Heart right ventricle (tissue), 16 donors: ENCODE data around the gene GSX2. TPM values are rescaled to one million over a fixed set of nuclear protein-coding genes. Genes with fewer than 3 reads are reported as not detected.

ENCODE experiments used
- ATAC-seq, 8 donors: fragments of 200-7000 bp; cut with Tn5 transposase; one replicate each; pipeline ENCODE4 v1.9.1; 2020; ENCODE audit warnings: mild to moderate bottlenecking in 8 of 8, moderate library complexity in 8 of 8, moderate number of reproducible peaks in 1 of 8
- DNase-seq, 2 donors: peaks; one replicate each; pipeline ENCODE4 v3.0.0-alpha.2; 2020
- H3K27ac ChIP-seq, 10 donors: fragments of 200-600 bp; sonication (generic) in 2 of 10; one replicate each; pipeline versions ENCODE4 v1.5.0 to v1.8.0; 2020 to 2022; ENCODE audit warnings: mild to moderate bottlenecking in 3 of 10
- H3K27me3 ChIP-seq, 7 donors: fragments of 200-600 bp; one replicate each; pipeline ENCODE4 v1.8.0; 2021 to 2022; ENCODE audit warnings: mild to moderate bottlenecking in 2 of 7
- H3K36me3 ChIP-seq, 9 donors: fragments of 200-600 bp; sonication (generic) in 1 of 9; one replicate each; pipeline versions ENCODE4 v1.5.0 to v1.8.0; 2020 to 2022; ENCODE audit warnings: mild to moderate bottlenecking in 2 of 9
- H3K4me1 ChIP-seq, 9 donors: fragments of 200-600 bp; sonication (generic) in 1 of 9; one replicate each; pipeline versions ENCODE4 v1.5.0 to v1.8.0; 2020 to 2022; ENCODE audit warnings: mild to moderate bottlenecking in 4 of 9
- H3K4me3 ChIP-seq, 10 donors: fragments of 200-600 bp; sonication (generic) in 2 of 10; one replicate each; pipeline versions ENCODE4 v1.5.0 to v1.8.0; 2020 to 2022; ENCODE audit warnings: mild to moderate bottlenecking in 7 of 10, moderate library complexity in 2 of 10
- H3K9me3 ChIP-seq, 11 donors: fragments of 200-600 bp in 10 of 11; sonication (generic) in 2 of 11; one replicate each; pipeline versions ENCODE4 v1.5.0 to v1.8.0; 2013 to 2022; ENCODE audit warnings: mild to moderate bottlenecking in 2 of 11, control low read depth in 1 of 11, moderate library complexity in 1 of 11
- CTCF ChIP-seq, 9 donors: fragments of 200-600 bp; sonication (generic) in 2 of 9; IDR thresholded peaks; one replicate each; pipeline versions ENCODE4 v1.5.0 to v1.8.0; 2021 to 2022; ENCODE audit warnings: antibody characterized with exemption in 9 of 9, mild to moderate bottlenecking in 5 of 9, moderate library complexity in 1 of 9
- WGBS, 2 donors: extraction: QIAGEN DNeasy Blood & Tissue Kit; methylation state at CpG; one replicate each; pipeline ENCODE4 v1.1.7; 2013; ENCODE audit warnings: inconsistent platforms in 1 of 2; 5-methylcytosine and 5-hydroxymethylcytosine counted together
- intact Hi-C, 10 donors: fragments of 100-400 bp; cut with DNase I; formaldehyde crosslinking; loops; one replicate each; pipeline versions ENCODE4 v1.11.1 to v1.14.2; 2022
- polyA plus RNA-seq, 2 donors: library from polyadenylated mRNA; stranded (reverse); fragments of 200-250 nt; gene quantifications; one replicate each; pipeline ENCODE4 v1.2.3, GENCODE V29; 2013
- total RNA-seq, 10 donors: library from RNA; stranded (reverse); fragmentation: NEBNext Ultra II Directional in 3 of 10; extraction: Animal tissue kit (Norgen Biotek cat#: 25700) in 3 of 10; gene quantifications; one replicate each; pipeline versions ENCODE4 v1.2.1 to v1.2.4, GENCODE V29; 2021 to 2023
- donor health status: Arrhythmogenic right ventricular cardiomyopathy.
- donor health status: ischemic (EF 13 %, LVEDD 7.1; RV severe dilation, severe dysfunction).
- donor health status: healthy with polysubstance abuse.
- donor health status: DM: no; HTN: yes; CAD: no.
- donor health status: DM: no; HTN: no; CAD: no.
- donor health status: ischemic (EF 25% LVEDD 6.9; RV normal size, moderate dysfunction).
- donor health status: ischemic (EF 25% LVEDD 5.7; RV mildly dilated, moderate dysfunction).
- donor health status: healthy.
- donor health status: DM: yes; HTN: yes; CAD: no.
- donor health status: Ischemic cardiomyopathy.
- donor health status: ischemic (EF 35%, LVEDD 5.7; RV mildly dilated, moderate dysfunction).
- donor health status: nonischemic (EF 11% LVEDD 7.7; RV severe dilation, severe dysfunction).
- donor health status: DM: yes; HTN: yes; CAD: no.
- donor health status: PGD.
- donor health status: ischemic (EF 29% LVEDD 5.4; RV normal size, mild dysfunction).
- donor health status: nonischemic (EF 23%, LVEDD 6.1; RV moderate dilation, normal function).

The GSX2 gene
- total and polyA plus RNA-seq, 12 donors = not detected

GRCh38 chr4:54098375-54098774 lies 1.6 kb upstream of the GSX2 start:
- no peak for DNase-seq
- ATAC-seq = no peak
- no peaks in the 10 kb centered on the region for H3K36me3 ChIP-seq
- peaks cover 37 to 100% (median 100%) of the 10 kb centered on the region in 7 donors for H3K27me3 ChIP-seq
- 26 to 29% methylated on average over 5 of the region's 5 CpGs for WGBS, 2 donors
- TF ChIP-seq CTCF (IDR thresholded peaks at IDR 0.05) = no peak
- no peaks in the 10 kb centered on the region for H3K9me3 ChIP-seq
- H3K4me3 ChIP-seq = no peak overlapping the region
- intact Hi-C loops = loop anchor here in 1 of 10 donors (10.0 kb wide), 1 partner anchor 116 kb away; no protein-coding TSS in a partner anchor
- H3K4me1 ChIP-seq = peaks cover 8 to 39% (median 21%) of the 10 kb centered on the region in 9 donors
- H3K27ac ChIP-seq = no peak overlapping the region

GRCh38 chr4:54099287-54099747 lies 646 bp upstream of the GSX2 start:
- no peaks in the 10 kb centered on the region for H3K36me3 ChIP-seq

GRCh38 chr4:54100595-54101189 lies 729 bp downstream of the GSX2 start:
- DNase-seq (peak in 1 of 2 donors; percentile 13), ATAC-seq (no peak)
- H3K4me3 ChIP-seq = peak overlapping the region; percentile 17 to 53 (median 41)
- intact Hi-C loops = no loop called here
- H3K36me3 ChIP-seq = no peaks in the 10 kb centered on the region
- H3K27ac ChIP-seq = no peak overlapping the region
- WGBS, 2 donors = 2% methylated on average over 46 of the region's 46 CpGs
- H3K27me3 ChIP-seq = peaks cover 41 to 100% (median 100%) of the 10 kb centered on the region in 7 donors
- H3K9me3 ChIP-seq = no peaks in the 10 kb centered on the region
- TF ChIP-seq CTCF (IDR thresholded peaks at IDR 0.05) = no peak
- peaks cover 8 to 47% (median 27%) of the 10 kb centered on the region in 9 donors for H3K4me1 ChIP-seq

More at GRCh38 chr4:54099287-54099747, 646 bp upstream of the GSX2 start:
- intact Hi-C loops = loop anchor here in 1 of 10 donors (10.0 kb wide), 1 partner anchor 115 kb away; no protein-coding TSS in a partner anchor
- Histone ChIP-seq H3K4me1 (peaks cover 8 to 46% (median 27%) of the 10 kb centered on the region in 9 donors), H3K27me3 (peaks cover 37 to 100% (median 100%) of the 10 kb centered on the region in 7 donors), H3K27ac (no peak overlapping the region), H3K9me3 (no peaks in the 10 kb centered on the region), H3K4me3 (peak overlapping the region; percentile 17 to 53 (median 41))
- DNase-seq (no peak), ATAC-seq (no peak)
- WGBS, 2 donors = 3 to 4% methylated on average over 17 of the region's 17 CpGs
- no peak for TF ChIP-seq CTCF (IDR thresholded peaks at IDR 0.05)

- Histone ChIP-seq H3K4me1 (peaks cover 8 to 47% (median 27%) of the 10 kb centered on the region in 9 donors), H3K9me3 (no peaks in the 10 kb centered on the region), H3K27ac (no peak overlapping the region), H3K27me3 (peaks cover 38 to 100% (median 98%) of the 10 kb centered on the region in 7 donors), H3K4me3 (peak overlapping the region in 9 of 10 donors; percentile 28 to 53 (median 43)), H3K36me3 (no peaks in the 10 kb centered on the region)
- WGBS, 2 donors = 10 to 12% methylated on average over 50 of the region's 50 CpGs
- intact Hi-C loops = no loop called here
- ATAC-seq (no peak), DNase-seq (no peak)
- TF ChIP-seq CTCF (IDR thresholded peaks at IDR 0.05) = no peak
Measured at GRCh38 chr4:54101190-54102041, 1.5 kb downstream of the GSX2 start.
